GM21423 (cell line): ENCODE measurements around the gene SLC26A3.

Experiments used
- ATAC-seq: cut with Tn5 transposase; IDR thresholded peaks from one replicate; pipeline ENCODE4 v1.9.1; 2021; ENCODE audit warnings: mild to moderate bottlenecking, moderate library complexity; ENCODE audit not compliant: unreplicated experiment

The SLC26A3 gene

GRCh38 chr7:107751113-107751512 lies 51.9 kb downstream of the SLC26A3 start:
- no peak for ATAC-seq

GRCh38 chr7:107746006-107746405 lies 57.0 kb downstream of the SLC26A3 start:
- ATAC-seq, result no peak

- peak; percentile 29 for ATAC-seq
Observed at GRCh38 chr7:107744345-107744750, 58.7 kb downstream of the SLC26A3 start.

GRCh38 chr7:107743567-107744344 lies 59.3 kb downstream of the SLC26A3 start, which contains the start of gene CBLL1:
Gene CBLL1 (plus strand): TSS chr7:107744142. CDS start chr7:107744164, 22 bp downstream.
- peak; percentile 91 for ATAC-seq

- peak; percentile 29 for ATAC-seq
Observed at GRCh38 chr7:107742678-107743566, 60.1 kb downstream of the SLC26A3 start.

GRCh38 chr7:107728276-107728675 lies 74.7 kb downstream of the SLC26A3 start:
- no peak for ATAC-seq

- no peak for ATAC-seq
Observed at GRCh38 chr7:107726356-107727130, 76.5 kb downstream of the SLC26A3 start.

- no peak for ATAC-seq
Observed at GRCh38 chr7:107725138-107725740, 77.8 kb downstream of the SLC26A3 start.

GRCh38 chr7:107723255-107723654 lies 79.8 kb downstream of the SLC26A3 start:
- ATAC-seq, result no peak

GRCh38 chr7:107721286-107721685 lies 81.7 kb downstream of the SLC26A3 start:
- ATAC-seq, result no peak

GRCh38 chr7:107718456-107719193 lies 84.4 kb downstream of the SLC26A3 start:
- ATAC-seq, result no peak

GRCh38 chr7:107715531-107715930 lies 87.5 kb downstream of the SLC26A3 start:
- ATAC-seq, result no peak
